H1 (cell line): ENCODE results near the gene OGFOD3.

ENCODE experiments used
- BCL11A ChIP-seq, 2 experiments: IDR thresholded peaks; one replicate each; pipeline ENCODE4 v1.6.1; 2011; ENCODE audit warnings: low read depth in 2 of 2, low read length in 2 of 2, mild to moderate bottlenecking in 2 of 2
- CREB1 ChIP-seq: IDR thresholded peaks from 2 replicates; pipeline ENCODE4 v1.6.1; 2012; ENCODE audit warnings: inconsistent platforms
- CTCF ChIP-seq, 3 experiments: IDR thresholded peaks; 1 replicate in 2 of 3; 2 replicates in 1 of 3; pipeline versions ENCODE4 v1.5.1 to v1.6.1; 2011; ENCODE audit warnings: low read length in 3 of 3, mild to moderate bottlenecking in 3 of 3, inconsistent platforms in 2 of 3, low read depth in 1 of 3, moderate library complexity in 1 of 3; ENCODE audit not compliant: insufficient read depth in 1 of 3; ENCODE audit errors: control extremely low read depth in 1 of 3
- E2F6 ChIP-seq: IDR thresholded peaks from 2 replicates; pipeline ENCODE4 v1.6.1; 2012; ENCODE audit warnings: inconsistent platforms
- EP300 ChIP-seq, 2 experiments: IDR thresholded peaks; 1 replicate in 1 of 2; 2 replicates in 1 of 2; pipeline ENCODE4 v1.6.1; 2011 to 2012; ENCODE audit warnings: low read depth in 2 of 2, low read length in 2 of 2, mild to moderate bottlenecking in 2 of 2, borderline replicate concordance in 1 of 2, inconsistent platforms in 1 of 2, moderate library complexity in 1 of 2
- EZH2 ChIP-seq: fragments of 200-600 bp; sonication (generic); IDR thresholded peaks from 2 replicates; pipeline ENCODE4 v1.7.1; 2012; ENCODE audit warnings: low read depth, mild to moderate bottlenecking, moderate library complexity, low read length, inconsistent platforms; ENCODE audit not compliant: severe bottlenecking
- NRF1 ChIP-seq: IDR thresholded peaks from 2 replicates; pipeline ENCODE4 v1.6.1; 2011; ENCODE audit warnings: mild to moderate bottlenecking, low read depth, low read length, improper control_type of control experiment
- POLR2A ChIP-seq, 2 experiments: IDR thresholded peaks; 1 replicate in 1 of 2; 2 replicates in 1 of 2; pipeline ENCODE4 v1.6.1; 2011; ENCODE audit warnings: low read depth in 2 of 2, low read length in 2 of 2, mild to moderate bottlenecking in 2 of 2; ENCODE audit errors: control extremely low read depth in 1 of 2
- RNF2 ChIP-seq: fragments of 200-900, 300-1000 bp; sonication (generic); IDR thresholded peaks from 2 replicates; pipeline ENCODE4 v1.7.1; 2016; ENCODE audit warnings: borderline replicate concordance, low read depth, mild to moderate bottlenecking, antibody characterized with exemption, low read length; ENCODE audit not compliant: poor library complexity, severe bottlenecking; ENCODE audit errors: missing control alignments

GRCh38 chr17:82380860-82381702 is 37.3 kb downstream of the OGFOD3 start:
- no peak for TF ChIP-seq POLR2A (IDR thresholded peaks at IDR 0.05; ENCODE audit: control extremely low read depth in 1 of 2, low read depth in 2 of 2, low read length in 2 of 2)
- TF ChIP-seq E2F6, result no peak
- TF ChIP-seq BCL11A (IDR thresholded peaks at IDR 0.05; ENCODE audit: low read depth in 2 of 2, low read length in 2 of 2), result no peak
- TF ChIP-seq CTCF (IDR thresholded peaks at IDR 0.05; ENCODE audit: control extremely low read depth in 1 of 3, insufficient read depth in 1 of 3, low read depth in 1 of 3, low read length in 3 of 3), result no peak
- TF ChIP-seq CREB1, result no peak
- no peak for TF ChIP-seq NRF1
- TF ChIP-seq RNF2, result no peak
- no peak for TF ChIP-seq EZH2
- no peak for TF ChIP-seq EP300 (IDR thresholded peaks at IDR 0.05; ENCODE audit: borderline replicate concordance in 1 of 2, low read depth in 2 of 2, low read length in 2 of 2)
